ENCODE results near the gene MUC13. TPM values are rescaled to one million over a fixed set of nuclear protein-coding genes. Genes with fewer than 3 reads are reported as not detected.

The MUC13 gene
- total RNA-seq, 1 donor from 2014 or later = not detected

DNA sequence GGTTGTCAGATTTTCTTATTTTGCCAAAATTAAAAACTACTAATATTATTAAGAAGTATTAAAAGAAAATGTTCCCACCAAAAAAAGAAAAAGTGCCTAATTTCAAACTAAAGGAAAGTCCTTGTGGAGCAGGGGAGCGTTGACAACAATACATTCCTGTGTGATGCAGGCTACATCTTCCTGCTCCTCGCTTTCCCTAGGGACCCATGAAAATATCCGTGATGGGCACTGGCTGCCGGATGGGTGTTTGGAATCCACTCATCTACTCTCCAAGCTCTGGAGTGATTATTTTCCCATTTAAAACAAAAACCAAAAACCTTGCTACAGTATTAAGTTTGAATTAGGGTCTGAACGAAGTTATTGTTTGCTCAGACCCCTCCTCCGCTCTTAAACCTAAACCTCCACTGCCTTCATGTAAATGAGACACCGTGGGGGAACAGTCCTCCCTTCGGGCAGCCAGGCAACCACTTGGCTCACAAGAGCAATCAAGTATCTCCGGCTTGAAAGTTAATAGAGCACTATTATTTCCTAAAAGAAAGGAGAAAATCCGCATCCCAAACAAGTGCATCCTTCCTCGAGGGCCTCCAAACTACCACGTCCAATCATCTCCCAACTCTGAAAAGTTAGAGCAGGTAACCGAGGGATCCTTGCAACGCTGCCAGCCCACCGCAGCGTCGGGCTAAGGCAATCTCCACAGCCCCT, 48.9 kb downstream of the MUC13 start:
- H3K36me3 ChIP-seq = no peaks in the 10 kb centered on the region
- H3K9ac ChIP-seq = peak overlapping the region; percentile 51
- Mint-ChIP-seq H3K4me1 (peaks cover 56% of the 10 kb centered on the region), H3K36me3 (no peaks in the 10 kb centered on the region), H3K4me3 (peak overlapping the region; percentile 92), H3K9me3 (no peaks in the 10 kb centered on the region), H3K27me3 (ENCODE audit: insufficient read depth, low read depth) (peaks cover 17% of the 10 kb centered on the region), H3K27ac (peak overlapping the region; percentile 73)
- H3F3A ChIP-seq (ENCODE audit: low read depth) = peaks cover 75% of the 10 kb centered on the region
- H3K4me1 ChIP-seq = peaks cover 53% of the 10 kb centered on the region
- peaks cover 42% of the 10 kb centered on the region for H3K79me2 ChIP-seq (ENCODE audit: low read depth)
- peak; percentile 46 for DNase-seq (ENCODE audit: low spot score)
- H4K20me1 ChIP-seq (ENCODE audit: low read depth) = peaks cover 33% of the 10 kb centered on the region
- TF ChIP-seq EZH2 (IDR thresholded peaks at IDR 0.05) (no peak), CTCF (IDR thresholded peaks at IDR 0.05) (no peak), EZH2phosphoT487 (IDR thresholded peaks at IDR 0.05) (no peak)
- no peak overlapping the region for H3K27ac ChIP-seq
- H2AFZ ChIP-seq (replicated peaks) = peak overlapping the region; percentile 88
- H3K9me3 ChIP-seq (ENCODE audit: low read depth) = no peaks in the 10 kb centered on the region
- H3K4me2 ChIP-seq = peak overlapping the region; percentile 83
- H3K27me3 ChIP-seq = peaks cover 10% of the 10 kb centered on the region
- H3K4me3 ChIP-seq = peak overlapping the region; percentile 95

DNA sequence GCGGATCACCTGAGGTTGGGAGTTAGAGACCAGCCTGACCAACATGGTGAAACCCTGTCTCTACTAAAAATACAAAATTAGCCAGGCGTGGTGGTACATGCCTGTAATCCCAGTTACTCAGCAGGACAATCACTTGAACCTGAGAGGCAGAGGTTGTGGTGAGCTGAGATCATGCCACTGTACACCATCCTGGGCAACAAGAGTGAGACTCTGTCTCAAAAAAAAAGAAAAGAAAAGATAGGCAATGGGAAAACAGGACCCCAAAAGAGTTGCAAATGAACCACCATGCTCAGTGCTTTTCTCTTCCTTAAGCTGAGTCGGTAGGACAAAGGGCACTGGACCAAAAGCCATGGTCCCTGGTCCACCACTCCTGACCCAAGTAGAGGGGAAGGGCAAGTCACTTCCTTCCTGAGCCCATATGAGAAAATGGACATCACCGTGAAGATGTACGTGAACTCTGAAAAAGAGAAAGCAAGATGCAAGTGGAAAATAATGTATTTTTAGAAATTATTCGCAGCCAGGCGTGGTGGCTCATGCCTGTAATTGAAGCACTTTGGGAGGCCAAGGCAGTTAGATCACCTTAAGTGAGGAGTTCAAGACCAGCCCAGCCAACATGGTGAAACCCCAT, 50.0 kb downstream of the MUC13 start:
- no peak for DNase-seq (ENCODE audit: low spot score)
- Mint-ChIP-seq H3K27me3 (ENCODE audit: insufficient read depth, low read depth) (peaks cover 14% of the 10 kb centered on the region), H3K4me1 (peaks cover 60% of the 10 kb centered on the region), H3K9me3 (no peaks in the 10 kb centered on the region), H3K36me3 (no peaks in the 10 kb centered on the region), H3K27ac (no peak overlapping the region), H3K4me3 (peak overlapping the region; percentile 92)
- TF ChIP-seq EZH2phosphoT487 (IDR thresholded peaks at IDR 0.05) = no peak
- no peak for TF ChIP-seq CTCF (IDR thresholded peaks at IDR 0.05)
- TF ChIP-seq EZH2 (IDR thresholded peaks at IDR 0.05) = no peak
- Histone ChIP-seq H3K27me3 (peaks cover 10% of the 10 kb centered on the region), H3K4me1 (peaks cover 53% of the 10 kb centered on the region), H3K27ac (peak overlapping the region; percentile 95), H2AFZ (replicated peaks) (no peak overlapping the region), H3K36me3 (no peaks in the 10 kb centered on the region), H3K4me3 (peak overlapping the region; percentile 22), H4K20me1 (ENCODE audit: low read depth) (peaks cover 33% of the 10 kb centered on the region), H3K79me2 (ENCODE audit: low read depth) (peaks cover 52% of the 10 kb centered on the region), H3F3A (ENCODE audit: low read depth) (peaks cover 74% of the 10 kb centered on the region), H3K4me2 (peak overlapping the region; percentile 83), H3K9ac (no peak overlapping the region), H3K9me3 (ENCODE audit: low read depth) (no peaks in the 10 kb centered on the region)

GRCh38 chr3:124883766-124884473, 50.6 kb downstream of the MUC13 start:
- Mint-ChIP-seq H3K4me1 (peaks cover 62% of the 10 kb centered on the region), H3K4me3 (peak overlapping the region; percentile 92), H3K36me3 (no peaks in the 10 kb centered on the region), H3K9me3 (no peaks in the 10 kb centered on the region), H3K27me3 (ENCODE audit: insufficient read depth, low read depth) (peaks cover 14% of the 10 kb centered on the region), H3K27ac (peak overlapping the region; percentile 37)
- Histone ChIP-seq H3K36me3 (no peaks in the 10 kb centered on the region), H3F3A (ENCODE audit: low read depth) (peaks cover 69% of the 10 kb centered on the region), H3K4me1 (peaks cover 46% of the 10 kb centered on the region), H4K20me1 (ENCODE audit: low read depth) (peaks cover 33% of the 10 kb centered on the region), H2AFZ (replicated peaks) (no peak overlapping the region), H3K9ac (no peak overlapping the region), H3K27ac (peak overlapping the region; percentile 95), H3K27me3 (peaks cover 10% of the 10 kb centered on the region), H3K4me3 (peak overlapping the region; percentile 22), H3K4me2 (peak overlapping the region; percentile 83), H3K9me3 (ENCODE audit: low read depth) (no peaks in the 10 kb centered on the region), H3K79me2 (ENCODE audit: low read depth) (peaks cover 59% of the 10 kb centered on the region)
- TF ChIP-seq EZH2 (IDR thresholded peaks at IDR 0.05) (no peak), CTCF (IDR thresholded peaks at IDR 0.05) (no peak), EZH2phosphoT487 (IDR thresholded peaks at IDR 0.05) (no peak)
- peak; percentile 56 for DNase-seq (ENCODE audit: low spot score)

Data from neural progenitor cell (in vitro differentiated cells).